Measurements from ENCODE around the gene MRPL24. TPM values are rescaled to one million over a fixed set of nuclear protein-coding genes. Genes with fewer than 3 reads are reported as not detected.

Gene MRPL24
- total and polyA plus RNA-seq, 2 of the 13 experiments (the other 11 are each of a cell fraction or from before 2014, with no cell fraction given) = 38.1 to 42.9 TPM

GRCh38 chr1:156751757-156752481, 11.0 kb upstream of the MRPL24 start (continued):
- TF ChIP-seq ZNF710 (CRISPR knock-in tag; IDR thresholded peaks at IDR 0.05; ENCODE audit: borderline replicate concordance) = no peak
- TF ChIP-seq IRF9 (CRISPR knock-in tag; IDR thresholded peaks at IDR 0.05; ENCODE audit: borderline replicate concordance) = no peak; the same call in 1 of the 2 replicates
- peak; percentile 78; the same call in 1 of the 2 replicates for TF ChIP-seq TMF1 (CRISPR knock-in tag; IDR thresholded peaks at IDR 0.05; ENCODE audit: low read depth)
- TF ChIP-seq ZMYM4 (CRISPR knock-in tag; IDR thresholded peaks at IDR 0.05) = peak; percentile 70; the same call in 1 of the 2 replicates
- TF ChIP-seq DR1 (CRISPR knock-in tag; IDR thresholded peaks at IDR 0.05) = 0 out of 2 replicates have a peak, but pooled peaks have one; percentile 11
- TF ChIP-seq ZNF136 (CRISPR knock-in tag; IDR thresholded peaks at IDR 0.05; ENCODE audit: low read depth) = no peak
- TF ChIP-seq CHD4 (IDR thresholded peaks at IDR 0.05; ENCODE audit: borderline replicate concordance, low read length) = no peak
- TF ChIP-seq RXRA (CRISPR knock-in tag; IDR thresholded peaks at IDR 0.05) = no peak
- TF ChIP-seq MAFF (IDR thresholded peaks at IDR 0.05; ENCODE audit: low read depth, low read length) = no peak; the same call in 1 of the 2 replicates
- TF ChIP-seq ZNF580 (CRISPR knock-in tag; IDR thresholded peaks at IDR 0.05; ENCODE audit: borderline replicate concordance, low read depth) = peak; percentile 81; the same call in 1 of the 2 replicates
- no peak for TF ChIP-seq ATF7 (IDR thresholded peaks at IDR 0.05)
- no peak for TF ChIP-seq ATF7 (CRISPR knock-in tag; IDR thresholded peaks at IDR 0.05)
- peak; percentile 83 for TF ChIP-seq ZNF687 (CRISPR knock-in tag; IDR thresholded peaks at IDR 0.05)
- no peak for TF ChIP-seq RBM39 (IDR thresholded peaks at IDR 0.05; ENCODE audit: low read depth, low read length, poor library complexity, severe bottlenecking)
- no peak for TF ChIP-seq SMAD9 (CRISPR knock-in tag; IDR thresholded peaks at IDR 0.05)
- no peak for TF ChIP-seq NCOA5 (CRISPR knock-in tag; IDR thresholded peaks at IDR 0.05)
- no peak for TF ChIP-seq ZNF543 (CRISPR knock-in tag; IDR thresholded peaks at IDR 0.05)
- TF ChIP-seq DMAP1 (CRISPR knock-in tag; IDR thresholded peaks at IDR 0.05) = no peak
- TF ChIP-seq ZNF878 (CRISPR knock-in tag; IDR thresholded peaks at IDR 0.05) = no peak
- TF ChIP-seq TRIM22 (IDR thresholded peaks at IDR 0.05) = no peak
- no peak for TF ChIP-seq ZNF557 (CRISPR knock-in tag; IDR thresholded peaks at IDR 0.05)
- no peak for TF ChIP-seq GATA4 (IDR thresholded peaks at IDR 0.05; ENCODE audit: borderline replicate concordance, low read depth)

All from HepG2 (cell line).